HEK293 (cell line): ENCODE data around the gene ARNT2.

Experiments used
- CTCF ChIA-PET: fragments of 350-600 bp; formaldehyde crosslinking; extraction: SDS; loops from one replicate; lab custom pipeline; 2021; ENCODE audit warnings: antibody characterized with exemption; lab: Yijun Ruan, JAX
- POLR2A ChIA-PET: fragments of 300-600 bp; formaldehyde crosslinking; extraction: SDS; loops from one replicate; lab custom pipeline; 2020; ENCODE audit warnings: antibody characterized with exemption, inconsistent platforms; lab: Yijun Ruan, JAX
- H3K27ac ChIP-seq: fragments of 200-500 bp; sonication (Bioruptor generic); 2 replicates; pipeline ENCODE4 v1.5.1; 2014; ENCODE audit warnings: low read depth, low read length, control low read depth, inconsistent platforms; ENCODE audit errors: extremely low read depth
- H3K36me3 ChIP-seq, 2 experiments: fragments of 200-500 bp in 1 of 2; sonication (Bioruptor generic) in 1 of 2; 1 replicate in 1 of 2; 2 replicates in 1 of 2; pipeline ENCODE4 v1.5.1; 2014 to 2017; ENCODE audit warnings: inconsistent platforms in 2 of 2, low read length in 2 of 2; ENCODE audit not compliant: control insufficient read depth in 2 of 2, insufficient read depth in 1 of 2
- H3K4me1 ChIP-seq: fragments of 200-500 bp; sonication (Bioruptor generic); 2 replicates; pipeline ENCODE4 v1.5.1; 2014; ENCODE audit warnings: mild to moderate bottlenecking, low read length, inconsistent platforms; ENCODE audit not compliant: control insufficient read depth, insufficient read depth
- H3K4me3 ChIP-seq: 2 replicates; pipeline ENCODE4 v1.5.1; 2011; ENCODE audit warnings: low read depth, mild to moderate bottlenecking, control low read depth, low read length, moderate library complexity
- H3K9me3 ChIP-seq: fragments of 200-500 bp; sonication (Bioruptor generic); 2 replicates; pipeline ENCODE4 v1.5.1; 2014; ENCODE audit warnings: low read depth, low read length, inconsistent platforms; ENCODE audit not compliant: control insufficient read depth, insufficient read depth
- BCL11B ChIP-seq: fragments of 450-650 bp; formaldehyde crosslinking; IDR thresholded peaks from 2 replicates; pipeline ENCODE4 v1.5.1; 2016; ENCODE audit warnings: low read depth, missing biosample characterization, missing genetic modification characterization
- GLI2 ChIP-seq: fragments of 450-650 bp; formaldehyde crosslinking; IDR thresholded peaks from 2 replicates; pipeline ENCODE4; 2017; ENCODE audit warnings: missing biosample characterization, missing genetic modification characterization, low read depth, borderline replicate concordance
- KLF7 ChIP-seq: fragments of 450-650 bp; formaldehyde crosslinking; IDR thresholded peaks from 2 replicates; pipeline ENCODE4 v1.5.1; 2016; ENCODE audit warnings: missing biosample characterization, missing genetic modification characterization, borderline replicate concordance
- ZFP69B ChIP-seq: fragments of 450-650 bp; formaldehyde crosslinking; IDR thresholded peaks from 2 replicates; pipeline ENCODE4 v1.5.1; 2016; ENCODE audit warnings: missing biosample characterization, missing genetic modification characterization
- ZNF175 ChIP-seq: fragments of 450-650 bp; formaldehyde crosslinking; IDR thresholded peaks from 2 replicates; pipeline ENCODE4 v1.5.1; 2016; ENCODE audit warnings: missing biosample characterization, missing genetic modification characterization
- ZNF211 ChIP-seq: fragments of 450-650 bp; formaldehyde crosslinking; IDR thresholded peaks from 2 replicates; pipeline ENCODE4 v1.5.1; 2016; ENCODE audit warnings: low read depth, missing biosample characterization, missing genetic modification characterization
- ZNF239 ChIP-seq: fragments of 450-650 bp; formaldehyde crosslinking; IDR thresholded peaks from 2 replicates; pipeline ENCODE4 v1.5.1; 2016; ENCODE audit warnings: missing biosample characterization, missing genetic modification characterization
- ZNF292 ChIP-seq: fragments of 450-650 bp; formaldehyde crosslinking; IDR thresholded peaks from 2 replicates; pipeline ENCODE4 v1.5.1; 2016; ENCODE audit warnings: low read depth, missing biosample characterization, missing genetic modification characterization, borderline replicate concordance
- ZNF311 ChIP-seq: fragments of 450-650 bp; formaldehyde crosslinking; IDR thresholded peaks from 2 replicates; pipeline ENCODE4 v1.5.1; 2017; ENCODE audit warnings: missing biosample characterization, missing genetic modification characterization, borderline replicate concordance
- ZNF530 ChIP-seq: fragments of 450-650 bp; formaldehyde crosslinking; IDR thresholded peaks from 2 replicates; pipeline ENCODE4 v1.5.1; 2016; ENCODE audit warnings: low read depth, missing biosample characterization, missing genetic modification characterization
- ZNF561 ChIP-seq: fragments of 450-650 bp; IDR thresholded peaks from 2 replicates; pipeline ENCODE4 v1.5.1; 2018; ENCODE audit warnings: missing biosample characterization, missing genetic modification characterization, borderline replicate concordance
- ZNF571 ChIP-seq: fragments of 450-650 bp; formaldehyde crosslinking; IDR thresholded peaks from 2 replicates; pipeline ENCODE4 v1.5.0; 2017; ENCODE audit warnings: missing biosample characterization, missing genetic modification characterization
- ZNF660 ChIP-seq: fragments of 450-650 bp; IDR thresholded peaks from 2 replicates; pipeline ENCODE4 v1.5.1; 2018; ENCODE audit warnings: missing biosample characterization, mild to moderate bottlenecking, missing genetic modification characterization
- ZNF707 ChIP-seq: fragments of 450-650 bp; formaldehyde crosslinking; IDR thresholded peaks from 2 replicates; pipeline ENCODE4 v1.5.1; 2016; ENCODE audit warnings: missing biosample characterization, missing genetic modification characterization
- ZNF747 ChIP-seq: fragments of 450-650 bp; formaldehyde crosslinking; IDR thresholded peaks from 2 replicates; pipeline ENCODE4 v1.5.1; 2016; ENCODE audit warnings: missing biosample characterization, missing genetic modification characterization
- ZNF785 ChIP-seq: fragments of 450-650 bp; formaldehyde crosslinking; IDR thresholded peaks from 2 replicates; pipeline ENCODE4 v1.5.1; 2016; ENCODE audit warnings: missing biosample characterization, missing genetic modification characterization
- TF ChIP-seq, protein P1 (sequence below): fragments of 450-650 bp; formaldehyde crosslinking; IDR thresholded peaks from 2 replicates; pipeline ENCODE4 v1.5.1; 2017; ENCODE audit warnings: missing biosample characterization, missing genetic modification characterization
- TF ChIP-seq, protein P2 (sequence below): fragments of 450-650 bp; formaldehyde crosslinking; optimal IDR thresholded peaks from 2 replicates; pipeline ENCODE3; 2016; ENCODE audit warnings: missing biosample characterization, mild to moderate bottlenecking, missing genetic modification characterization
- TF ChIP-seq, protein P3 (sequence below): fragments of 450-650 bp; formaldehyde crosslinking; conservative IDR thresholded peaks from 2 replicates; pipeline ENCODE4 v1.5.1; 2016; ENCODE audit warnings: low read depth, missing biosample characterization, missing genetic modification characterization
- TF ChIP-seq, protein P4 (sequence below): fragments of 450-650 bp; formaldehyde crosslinking; conservative IDR thresholded peaks from 2 replicates; pipeline ENCODE4 v1.5.1; 2016; ENCODE audit warnings: low read depth, missing biosample characterization, missing genetic modification characterization
- TF ChIP-seq, protein P5 (sequence below): fragments of 450-650 bp; formaldehyde crosslinking; IDR thresholded peaks from 2 replicates; pipeline ENCODE4 v1.5.1; 2016; ENCODE audit warnings: missing biosample characterization, missing genetic modification characterization
- TF ChIP-seq, protein P6 (sequence below): fragments of 450-650 bp; formaldehyde crosslinking; IDR thresholded peaks from 2 replicates; pipeline ENCODE4 v1.5.1; 2016; ENCODE audit warnings: missing biosample characterization, missing genetic modification characterization

The ARNT2 gene

DNA sequence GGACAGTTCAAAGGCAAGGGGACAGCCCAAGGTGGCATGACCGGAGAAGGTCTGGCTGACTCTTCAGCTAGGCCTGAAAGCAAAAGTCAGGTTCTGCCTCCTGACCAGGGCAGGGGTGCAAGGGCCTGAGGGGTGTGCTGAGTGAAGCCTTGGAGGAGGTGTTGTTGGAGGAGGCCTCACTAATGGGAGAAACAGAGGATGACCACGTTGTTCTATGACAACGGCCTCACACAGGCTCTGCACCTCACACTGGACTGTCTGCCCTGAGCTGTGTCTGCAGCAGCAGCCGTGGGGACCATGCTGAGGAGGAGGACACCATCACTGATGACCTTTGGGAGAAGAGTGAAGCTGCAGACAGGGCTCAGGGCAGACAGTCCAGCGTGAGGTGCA lies 174.0 kb downstream of the ARNT2 start (continued):
- TF ChIP-seq ZNF530 = no peak
- TF ChIP-seq ZNF660 (tag by site-specific recombination) = no peak
- TF ChIP-seq, protein P1, sequence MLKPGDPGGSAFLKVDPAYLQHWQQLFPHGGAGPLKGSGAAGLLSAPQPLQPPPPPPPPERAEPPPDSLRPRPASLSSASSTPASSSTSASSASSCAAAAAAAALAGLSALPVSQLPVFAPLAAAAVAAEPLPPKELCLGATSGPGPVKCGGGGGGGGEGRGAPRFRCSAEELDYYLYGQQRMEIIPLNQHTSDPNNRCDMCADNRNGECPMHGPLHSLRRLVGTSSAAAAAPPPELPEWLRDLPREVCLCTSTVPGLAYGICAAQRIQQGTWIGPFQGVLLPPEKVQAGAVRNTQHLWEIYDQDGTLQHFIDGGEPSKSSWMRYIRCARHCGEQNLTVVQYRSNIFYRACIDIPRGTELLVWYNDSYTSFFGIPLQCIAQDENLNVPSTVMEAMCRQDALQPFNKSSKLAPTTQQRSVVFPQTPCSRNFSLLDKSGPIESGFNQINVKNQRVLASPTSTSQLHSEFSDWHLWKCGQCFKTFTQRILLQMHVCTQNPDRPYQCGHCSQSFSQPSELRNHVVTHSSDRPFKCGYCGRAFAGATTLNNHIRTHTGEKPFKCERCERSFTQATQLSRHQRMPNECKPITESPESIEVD (tag by site-specific recombination) = no peak
- no peak for TF ChIP-seq ZNF707 (tag by site-specific recombination)
- TF ChIP-seq, protein P2, sequence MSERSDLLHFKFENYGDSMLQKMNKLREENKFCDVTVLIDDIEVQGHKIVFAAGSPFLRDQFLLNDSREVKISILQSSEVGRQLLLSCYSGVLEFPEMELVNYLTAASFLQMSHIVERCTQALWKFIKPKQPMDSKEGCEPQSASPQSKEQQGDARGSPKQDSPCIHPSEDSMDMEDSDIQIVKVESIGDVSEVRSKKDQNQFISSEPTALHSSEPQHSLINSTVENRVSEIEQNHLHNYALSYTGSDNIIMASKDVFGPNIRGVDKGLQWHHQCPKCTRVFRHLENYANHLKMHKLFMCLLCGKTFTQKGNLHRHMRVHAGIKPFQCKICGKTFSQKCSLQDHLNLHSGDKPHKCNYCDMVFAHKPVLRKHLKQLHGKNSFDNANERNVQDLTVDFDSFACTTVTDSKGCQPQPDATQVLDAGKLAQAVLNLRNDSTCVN (tag by site-specific recombination) = no peak
- TF ChIP-seq, protein P3, sequence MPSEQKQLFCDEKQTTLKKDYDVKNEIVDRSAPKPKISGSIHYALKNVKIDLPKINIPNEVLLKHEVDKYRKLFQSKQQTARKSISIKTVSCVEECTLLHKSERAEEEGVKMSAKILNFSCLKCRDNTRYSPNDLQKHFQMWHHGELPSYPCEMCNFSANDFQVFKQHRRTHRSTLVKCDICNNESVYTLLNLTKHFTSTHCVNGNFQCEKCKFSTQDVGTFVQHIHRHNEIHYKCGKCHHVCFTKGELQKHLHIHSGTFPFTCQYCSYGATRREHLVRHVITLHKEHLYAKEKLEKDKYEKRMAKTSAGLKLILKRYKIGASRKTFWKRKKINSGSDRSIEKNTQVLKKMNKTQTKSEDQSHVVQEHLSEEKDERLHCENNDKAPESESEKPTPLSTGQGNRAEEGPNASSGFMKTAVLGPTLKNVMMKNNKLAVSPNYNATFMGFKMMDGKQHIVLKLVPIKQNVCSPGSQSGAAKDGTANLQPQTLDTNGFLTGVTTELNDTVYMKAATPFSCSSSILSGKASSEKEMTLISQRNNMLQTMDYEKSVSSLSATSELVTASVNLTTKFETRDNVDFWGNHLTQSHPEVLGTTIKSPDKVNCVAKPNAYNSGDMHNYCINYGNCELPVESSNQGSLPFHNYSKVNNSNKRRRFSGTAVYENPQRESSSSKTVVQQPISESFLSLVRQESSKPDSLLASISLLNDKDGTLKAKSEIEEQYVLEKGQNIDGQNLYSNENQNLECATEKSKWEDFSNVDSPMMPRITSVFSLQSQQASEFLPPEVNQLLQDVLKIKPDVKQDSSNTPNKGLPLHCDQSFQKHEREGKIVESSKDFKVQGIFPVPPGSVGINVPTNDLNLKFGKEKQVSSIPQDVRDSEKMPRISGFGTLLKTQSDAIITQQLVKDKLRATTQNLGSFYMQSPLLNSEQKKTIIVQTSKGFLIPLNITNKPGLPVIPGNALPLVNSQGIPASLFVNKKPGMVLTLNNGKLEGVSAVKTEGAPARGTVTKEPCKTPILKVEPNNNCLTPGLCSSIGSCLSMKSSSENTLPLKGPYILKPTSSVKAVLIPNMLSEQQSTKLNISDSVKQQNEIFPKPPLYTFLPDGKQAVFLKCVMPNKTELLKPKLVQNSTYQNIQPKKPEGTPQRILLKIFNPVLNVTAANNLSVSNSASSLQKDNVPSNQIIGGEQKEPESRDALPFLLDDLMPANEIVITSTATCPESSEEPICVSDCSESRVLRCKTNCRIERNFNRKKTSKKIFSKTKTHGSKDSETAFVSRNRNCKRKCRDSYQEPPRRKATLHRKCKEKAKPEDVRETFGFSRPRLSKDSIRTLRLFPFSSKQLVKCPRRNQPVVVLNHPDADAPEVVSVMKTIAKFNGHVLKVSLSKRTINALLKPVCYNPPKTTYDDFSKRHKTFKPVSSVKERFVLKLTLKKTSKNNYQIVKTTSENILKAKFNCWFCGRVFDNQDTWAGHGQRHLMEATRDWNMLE (tag by site-specific recombination) = no peak
- no peak for TF ChIP-seq BCL11B (tag by site-specific recombination)

DNA sequence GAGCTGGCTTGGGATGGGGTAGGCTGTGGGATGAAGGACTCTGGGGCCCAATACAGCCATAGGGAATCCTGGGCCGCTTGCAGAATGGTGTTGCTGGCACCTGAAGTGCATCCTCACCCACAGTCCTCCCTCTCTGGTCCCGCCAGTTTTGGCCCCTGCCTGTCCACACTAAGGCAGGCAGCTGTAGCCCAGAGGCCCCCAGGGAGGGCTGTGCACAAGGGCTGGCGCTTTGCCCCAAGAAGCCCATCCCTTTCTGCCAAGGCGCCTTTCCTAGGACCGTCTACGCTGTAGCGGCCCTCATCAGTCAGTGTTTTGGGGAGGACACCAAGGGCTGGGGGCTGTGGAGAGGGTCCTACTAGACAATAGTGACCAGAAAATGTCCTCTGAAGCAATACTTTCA lies 174.7 kb downstream of the ARNT2 start:
- POLR2A ChIA-PET = no interaction called here

DNA sequence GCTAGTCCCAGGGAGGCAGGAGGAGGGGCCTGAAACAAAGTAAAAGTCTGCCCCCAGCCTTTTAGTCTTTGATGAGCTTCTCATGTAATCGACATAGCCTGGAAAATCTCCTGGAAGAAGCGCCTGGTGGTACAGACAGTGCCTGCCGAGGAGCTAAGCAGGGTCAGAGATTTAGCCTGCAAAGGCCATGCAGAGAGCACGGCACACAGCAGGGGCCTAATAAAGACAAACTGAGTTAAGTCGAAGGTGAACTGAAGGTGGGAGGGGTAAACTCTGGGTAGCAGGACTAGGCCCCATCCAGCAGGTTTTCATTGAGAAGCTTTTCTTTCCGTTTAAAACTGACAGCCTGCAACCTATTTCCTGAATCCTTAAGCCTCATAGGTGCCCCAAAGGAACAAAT lies 175.4 kb downstream of the ARNT2 start:
- Histone ChIP-seq H3K4me1 (no peaks in the 10 kb centered on the region), H3K36me3 (peaks cover 0 to 3% of the 10 kb centered on the region in 2 experiments; a peak in 1 of 3 replicates), H3K4me3 (no peak overlapping the region), H3K9me3 (no peaks in the 10 kb centered on the region), H3K27ac (no peak overlapping the region)
- CTCF ChIA-PET = interaction anchor here (0.6 to 2.4 kb wide), 7 partner anchors 12 to 686 kb away, joined by 3 to 17 read pairs (median 3); no protein-coding TSS in a partner anchor
- POLR2A ChIA-PET = no interaction called here
- TF ChIP-seq ZNF239 = no peak
- no peak for TF ChIP-seq KLF7 (tag by site-specific recombination)
- TF ChIP-seq ZNF211 (tag by site-specific recombination) = no peak
- TF ChIP-seq ZNF561 = no peak
- TF ChIP-seq, protein P4, sequence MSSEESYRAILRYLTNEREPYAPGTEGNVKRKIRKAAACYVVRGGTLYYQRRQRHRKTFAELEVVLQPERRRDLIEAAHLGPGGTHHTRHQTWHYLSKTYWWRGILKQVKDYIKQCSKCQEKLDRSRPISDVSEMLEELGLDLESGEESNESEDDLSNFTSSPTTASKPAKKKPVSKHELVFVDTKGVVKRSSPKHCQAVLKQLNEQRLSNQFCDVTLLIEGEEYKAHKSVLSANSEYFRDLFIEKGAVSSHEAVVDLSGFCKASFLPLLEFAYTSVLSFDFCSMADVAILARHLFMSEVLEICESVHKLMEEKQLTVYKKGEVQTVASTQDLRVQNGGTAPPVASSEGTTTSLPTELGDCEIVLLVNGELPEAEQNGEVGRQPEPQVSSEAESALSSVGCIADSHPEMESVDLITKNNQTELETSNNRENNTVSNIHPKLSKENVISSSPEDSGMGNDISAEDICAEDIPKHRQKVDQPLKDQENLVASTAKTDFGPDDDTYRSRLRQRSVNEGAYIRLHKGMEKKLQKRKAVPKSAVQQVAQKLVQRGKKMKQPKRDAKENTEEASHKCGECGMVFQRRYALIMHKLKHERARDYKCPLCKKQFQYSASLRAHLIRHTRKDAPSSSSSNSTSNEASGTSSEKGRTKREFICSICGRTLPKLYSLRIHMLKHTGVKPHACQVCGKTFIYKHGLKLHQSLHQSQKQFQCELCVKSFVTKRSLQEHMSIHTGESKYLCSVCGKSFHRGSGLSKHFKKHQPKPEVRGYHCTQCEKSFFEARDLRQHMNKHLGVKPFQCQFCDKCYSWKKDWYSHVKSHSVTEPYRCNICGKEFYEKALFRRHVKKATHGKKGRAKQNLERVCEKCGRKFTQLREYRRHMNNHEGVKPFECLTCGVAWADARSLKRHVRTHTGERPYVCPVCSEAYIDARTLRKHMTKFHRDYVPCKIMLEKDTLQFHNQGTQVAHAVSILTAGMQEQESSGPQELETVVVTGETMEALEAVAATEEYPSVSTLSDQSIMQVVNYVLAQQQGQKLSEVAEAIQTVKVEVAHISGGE (tag by site-specific recombination) = no peak
- no peak for TF ChIP-seq ZNF785
- TF ChIP-seq ZNF292 (tag by site-specific recombination) = no peak

More for the DNA sequence above, 174.7 kb downstream of the ARNT2 start:
- H3K4me3 ChIP-seq = no peak overlapping the region
- H3K36me3 ChIP-seq = peaks cover 0 to 3% of the 10 kb centered on the region in 2 experiments; a peak in 1 of 3 replicates
- TF ChIP-seq ZFP69B (tag by site-specific recombination) (no peak), ZNF311 (tag by site-specific recombination) (no peak), GLI2 (tag by site-specific recombination) (no peak), ZNF571 (tag by site-specific recombination) (no peak), ZNF747 (tag by site-specific recombination) (no peak), ZNF175 (tag by site-specific recombination) (no peak)
- TF ChIP-seq, protein P5, sequence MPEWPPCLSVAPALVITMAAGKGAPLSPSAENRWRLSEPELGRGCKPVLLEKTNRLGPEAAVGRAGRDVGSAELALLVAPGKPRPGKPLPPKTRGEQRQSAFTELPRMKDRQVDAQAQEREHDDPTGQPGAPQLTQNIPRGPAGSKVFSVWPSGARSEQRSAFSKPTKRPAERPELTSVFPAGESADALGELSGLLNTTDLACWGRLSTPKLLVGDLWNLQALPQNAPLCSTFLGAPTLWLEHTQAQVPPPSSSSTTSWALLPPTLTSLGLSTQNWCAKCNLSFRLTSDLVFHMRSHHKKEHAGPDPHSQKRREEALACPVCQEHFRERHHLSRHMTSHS (tag by site-specific recombination) = no peak
- TF ChIP-seq, protein P6, sequence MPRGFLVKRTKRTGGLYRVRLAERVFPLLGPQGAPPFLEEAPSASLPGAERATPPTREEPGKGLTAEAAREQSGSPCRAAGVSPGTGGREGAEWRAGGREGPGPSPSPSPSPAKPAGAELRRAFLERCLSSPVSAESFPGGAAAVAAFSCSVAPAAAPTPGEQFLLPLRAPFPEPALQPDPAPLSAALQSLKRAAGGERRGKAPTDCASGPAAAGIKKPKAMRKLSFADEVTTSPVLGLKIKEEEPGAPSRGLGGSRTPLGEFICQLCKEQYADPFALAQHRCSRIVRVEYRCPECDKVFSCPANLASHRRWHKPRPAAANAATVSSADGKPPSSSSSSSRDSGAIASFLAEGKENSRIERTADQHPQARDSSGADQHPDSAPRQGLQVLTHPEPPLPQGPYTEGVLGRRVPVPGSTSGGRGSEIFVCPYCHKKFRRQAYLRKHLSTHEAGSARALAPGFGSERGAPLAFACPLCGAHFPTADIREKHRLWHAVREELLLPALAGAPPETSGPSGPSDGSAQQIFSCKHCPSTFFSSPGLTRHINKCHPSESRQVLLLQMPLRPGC (tag by site-specific recombination) = no peak
- no peaks in the 10 kb centered on the region for H3K4me1 ChIP-seq
- H3K27ac ChIP-seq = no peak overlapping the region
- H3K9me3 ChIP-seq = no peaks in the 10 kb centered on the region
- CTCF ChIA-PET = interaction anchor here (1.4 to 2.4 kb wide), 2 partner anchors 11 to 197 kb away, joined by 3 to 17 read pairs; no protein-coding TSS in a partner anchor
